Right atrium auricular region (tissue), 2 donors: ENCODE data around the gene PRDM15. TPM values are rescaled to one million over a fixed set of nuclear protein-coding genes. Genes with fewer than 3 reads are reported as not detected.

ENCODE experiments used
- DNase-seq: peaks from one replicate; pipeline ENCODE4 v3.0.0-alpha.2; 2019; ENCODE audit warnings: low spot score
- H3K27ac ChIP-seq, 2 donors: fragments of 200-600 bp; sonication (generic); 1 replicate in 1 of 2; 2 replicates in 1 of 2; pipeline ENCODE4 v1.5.1; 2016 to 2019
- H3K27me3 ChIP-seq, 2 donors: fragments of 200-600 bp; sonication (generic); one replicate each; pipeline versions ENCODE4 v1.5.1 to v1.6.0; 2017 to 2019
- H3K36me3 ChIP-seq: fragments of 200-600 bp; sonication (generic); one replicate; pipeline ENCODE4 v1.5.1; 2016
- H3K4me1 ChIP-seq, 2 donors: fragments of 200-600 bp; sonication (generic); one replicate each; pipeline versions ENCODE4 v1.5.1 to v1.6.0; 2017 to 2019
- H3K4me3 ChIP-seq, 2 donors: fragments of 200-600 bp; sonication (generic); 1 replicate in 1 of 2; 2 replicates in 1 of 2; pipeline ENCODE4 v1.5.1; 2017 to 2019; ENCODE audit warnings: mild to moderate bottlenecking in 1 of 2, moderate library complexity in 1 of 2
- H3K9me3 ChIP-seq, 2 donors: fragments of 200-600 bp; sonication (generic); one replicate each; pipeline ENCODE4 v1.5.1; 2019
- CTCF ChIP-seq, 2 donors: fragments of 200-600 bp; sonication (generic); IDR thresholded peaks; one replicate each; pipeline ENCODE4 v1.5.1; 2019; ENCODE audit warnings: antibody characterized with exemption in 2 of 2
- total RNA-seq, 2 donors: library from RNA; depleted of rRNA; stranded (reverse); fragments of >200 nt; gene quantifications; one replicate each; pipeline ENCODE4 v1.1.0, GENCODE V29; 2016

PRDM15 gene
- total RNA-seq, 2 donors from 2014 or later: 2.6 to 4.2 TPM

DNA sequence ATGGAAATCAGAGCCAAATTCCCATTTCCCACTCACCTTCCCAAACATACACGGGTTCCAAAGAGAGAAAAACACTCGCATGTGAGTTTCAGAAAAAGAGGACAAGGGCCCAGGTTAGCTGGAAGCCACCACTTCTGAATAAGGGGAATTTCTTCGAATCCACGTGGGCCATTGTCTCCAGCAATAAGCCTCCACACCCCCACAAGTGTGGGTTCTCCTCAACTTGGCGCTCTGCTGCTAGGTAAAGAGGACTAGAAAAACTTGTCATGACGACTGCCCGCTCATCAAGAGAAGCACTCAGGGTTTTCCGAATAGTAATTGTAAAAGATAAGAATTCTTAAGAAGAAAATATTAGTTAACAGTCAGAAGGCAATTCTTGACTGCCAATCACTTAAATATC is 30.6 kb downstream of the PRDM15 start:
- no peak for DNase-seq
- no peak for TF ChIP-seq CTCF (IDR thresholded peaks at IDR 0.05)
- no peaks in the 10 kb centered on the region for H3K36me3 ChIP-seq
- no peak overlapping the region for H3K27ac ChIP-seq
- H3K4me1 ChIP-seq: peaks cover 0 to 8% of the 10 kb centered on the region in 2 donors
- H3K9me3 ChIP-seq: no peaks in the 10 kb centered on the region
- no peak overlapping the region for H3K4me3 ChIP-seq
- H3K27me3 ChIP-seq: no peaks in the 10 kb centered on the region

DNA sequence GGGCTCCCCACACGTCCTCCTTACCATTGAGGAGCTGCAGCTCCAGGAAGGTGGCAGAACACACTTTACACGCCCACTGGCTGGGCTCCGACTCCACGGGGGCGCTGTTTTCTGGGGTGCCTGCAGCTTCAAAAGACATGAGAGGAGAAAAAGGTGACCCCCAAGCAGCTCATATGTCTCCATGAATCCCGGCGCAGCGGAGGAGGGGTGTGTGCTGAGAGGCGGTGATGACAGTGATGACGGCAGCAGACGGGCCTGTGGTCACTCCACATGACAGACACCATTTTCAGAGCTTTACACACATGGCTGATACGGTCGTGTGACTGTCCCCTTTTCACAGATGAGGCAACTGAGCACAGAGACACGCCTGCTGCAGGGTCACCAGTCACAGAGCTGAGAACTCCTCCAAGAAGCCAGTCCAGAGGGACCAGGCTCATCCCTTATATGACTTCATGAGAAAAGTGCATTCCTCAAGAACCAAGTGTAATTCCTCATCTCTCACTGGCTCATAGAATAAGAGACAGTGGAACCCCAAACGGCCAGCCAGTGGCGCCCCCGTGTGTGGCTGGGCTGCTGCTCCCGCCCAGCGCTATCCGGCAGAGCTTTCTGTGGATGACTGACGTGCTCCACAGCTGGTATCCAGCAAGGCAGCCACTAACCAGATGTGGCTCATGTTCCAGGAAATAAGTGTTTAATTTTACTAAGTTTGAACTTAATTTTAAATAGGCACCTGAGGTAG is 31.9 kb downstream of the PRDM15 start:
- no peaks in the 10 kb centered on the region for H3K27me3 ChIP-seq
- H3K4me3 ChIP-seq: no peak overlapping the region
- H3K4me1 ChIP-seq: peaks cover 0 to 8% of the 10 kb centered on the region in 2 donors
- no peak for DNase-seq
- no peaks in the 10 kb centered on the region for H3K9me3 ChIP-seq
- no peak for TF ChIP-seq CTCF (IDR thresholded peaks at IDR 0.05)
- no peak overlapping the region for H3K27ac ChIP-seq
- no peaks in the 10 kb centered on the region for H3K36me3 ChIP-seq

GRCh38 chr21:41846536-41846935 is 32.6 kb downstream of the PRDM15 start:
- DNase-seq: no peak
- TF ChIP-seq CTCF (IDR thresholded peaks at IDR 0.05): no peak
- Histone ChIP-seq H3K36me3 (no peaks in the 10 kb centered on the region), H3K27ac (no peak overlapping the region), H3K9me3 (no peaks in the 10 kb centered on the region), H3K4me3 (no peak overlapping the region), H3K27me3 (no peaks in the 10 kb centered on the region), H3K4me1 (peaks cover 0 to 8% of the 10 kb centered on the region in 2 donors)

DNA sequence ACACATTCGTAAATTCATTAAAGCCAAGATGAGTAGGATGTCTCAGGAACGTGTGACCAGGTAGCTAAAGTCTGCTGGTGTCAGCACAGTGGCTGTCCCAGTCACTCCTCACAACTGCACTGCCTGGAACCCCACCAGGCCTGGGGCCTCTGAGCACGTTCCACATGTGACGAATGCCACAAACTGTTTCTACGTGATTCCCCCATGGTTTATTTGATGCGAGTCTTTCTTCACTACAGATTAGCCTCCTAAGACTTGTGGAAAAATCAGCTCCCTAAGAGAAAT is 33.2 kb downstream of the PRDM15 start:
- DNase-seq: no peak
- no peaks in the 10 kb centered on the region for H3K36me3 ChIP-seq
- H3K4me1 ChIP-seq: peaks cover 0 to 8% of the 10 kb centered on the region in 2 donors
- no peak overlapping the region for H3K27ac ChIP-seq
- peaks cover 0 to 4% of the 10 kb centered on the region in 2 donors for H3K9me3 ChIP-seq
- H3K4me3 ChIP-seq: no peak overlapping the region
- TF ChIP-seq CTCF (IDR thresholded peaks at IDR 0.05): no peak
- H3K27me3 ChIP-seq: no peaks in the 10 kb centered on the region

- Histone ChIP-seq H3K4me3 (no peak overlapping the region), H3K4me1 (peaks cover 0 to 8% of the 10 kb centered on the region in 2 donors), H3K36me3 (no peaks in the 10 kb centered on the region), H3K27ac (no peak overlapping the region), H3K9me3 (peaks cover 3 to 9% of the 10 kb centered on the region in 2 donors), H3K27me3 (no peaks in the 10 kb centered on the region)
- no peak for DNase-seq
- no peak for TF ChIP-seq CTCF (IDR thresholded peaks at IDR 0.05)
Measured at GRCh38 chr21:41845310-41846032, 33.7 kb downstream of the PRDM15 start.
